Progenitor cell of endocrine pancreas (in vitro differentiated cells): ENCODE data around the gene PPP1R9B. TPM values are rescaled to one million over a fixed set of nuclear protein-coding genes. Genes with fewer than 3 reads are reported as not detected.

Experiments used
- DNase-seq: peaks from one replicate; pipeline ENCODE4 v3.0.0; 2021; ENCODE audit warnings: low spot score; ENCODE audit not compliant: unreplicated experiment
- H3K27ac Mint-ChIP-seq: 2 replicates; pipeline ENCODE4 v1.8.0; 2021; ENCODE audit warnings: mild to moderate bottlenecking, moderate library complexity, mixed read lengths
- H3K27me3 Mint-ChIP-seq: 2 replicates; pipeline ENCODE4 v1.8.0; 2021; ENCODE audit warnings: mixed read lengths
- H3K36me3 Mint-ChIP-seq: 2 replicates; pipeline ENCODE4 v1.8.0; 2022; ENCODE audit warnings: mixed read lengths; ENCODE audit not compliant: insufficient read depth
- H3K4me1 Mint-ChIP-seq: 2 replicates; pipeline ENCODE4 v1.8.0; 2021; ENCODE audit warnings: low read depth, mixed read lengths
- H3K4me3 Mint-ChIP-seq: 2 replicates; pipeline ENCODE4 v1.8.0; 2021; ENCODE audit warnings: low read depth, mild to moderate bottlenecking, moderate library complexity, mixed read lengths
- H3K9me3 Mint-ChIP-seq: 2 replicates; pipeline ENCODE4 v1.8.0; 2021; ENCODE audit warnings: low read depth, mixed read lengths
- total RNA-seq: library from RNA; stranded (reverse); gene quantifications from 2 replicates; pipeline ENCODE4 v1.2.1, GENCODE V29; 2021
- TF ChIP-seq, protein P1 (sequence below): fragments of 200-600 bp; sonication (generic); IDR thresholded peaks from one replicate; pipeline ENCODE4 v1.5.0; 2021; ENCODE audit warnings: antibody characterized with exemption, mild to moderate bottlenecking; ENCODE audit not compliant: unreplicated experiment

The PPP1R9B gene
- total RNA-seq, 1 donor from 2014 or later = 35.7 TPM

DNA sequence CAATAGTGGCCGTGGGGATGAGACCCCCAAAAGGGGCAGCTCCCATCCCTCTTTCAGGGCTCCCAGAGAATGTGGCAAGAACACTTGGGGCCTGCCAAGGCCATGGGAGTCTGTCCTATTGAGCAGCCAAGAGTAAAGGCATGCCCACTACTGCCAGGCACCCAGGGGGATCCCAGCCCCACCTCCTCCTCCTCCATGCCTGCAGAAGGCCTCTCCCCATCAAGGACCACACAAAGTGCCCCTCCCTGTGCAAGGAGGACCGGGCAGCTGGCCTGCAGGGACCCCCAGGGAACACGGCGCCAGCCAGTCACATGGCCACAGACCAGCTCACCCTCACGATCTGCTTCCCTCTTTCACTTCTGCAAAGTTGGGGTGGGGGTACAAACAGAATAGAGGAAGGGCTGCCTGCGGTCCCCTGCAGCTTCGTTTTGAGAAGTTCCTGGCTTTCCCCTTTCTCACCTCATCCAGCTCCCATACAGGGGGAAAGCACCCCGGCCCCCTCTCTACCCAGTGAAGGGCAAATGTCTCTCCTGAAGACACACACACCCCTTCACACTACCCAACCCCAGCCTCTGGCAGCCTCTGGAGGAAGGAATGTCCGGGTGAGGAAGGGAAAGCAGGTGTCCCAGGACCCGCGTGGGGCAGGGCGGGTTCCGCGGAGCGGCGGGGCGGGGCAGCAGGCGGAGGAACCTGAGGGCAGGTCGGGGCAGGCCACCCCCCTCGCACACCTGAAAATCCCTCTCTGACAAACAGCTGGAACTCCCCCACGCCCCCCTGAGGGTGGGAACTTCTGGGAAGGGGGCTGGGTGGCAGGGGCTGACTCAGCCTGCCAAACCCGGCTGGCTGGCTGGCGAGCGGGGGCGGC, 2.0 kb downstream of the PPP1R9B start:
- no peaks in the 10 kb centered on the region for H3K27me3 Mint-ChIP-seq
- H3K36me3 Mint-ChIP-seq = peaks cover 3% of the 10 kb centered on the region
- no peaks in the 10 kb centered on the region for H3K9me3 Mint-ChIP-seq
- TF ChIP-seq, protein P1, sequence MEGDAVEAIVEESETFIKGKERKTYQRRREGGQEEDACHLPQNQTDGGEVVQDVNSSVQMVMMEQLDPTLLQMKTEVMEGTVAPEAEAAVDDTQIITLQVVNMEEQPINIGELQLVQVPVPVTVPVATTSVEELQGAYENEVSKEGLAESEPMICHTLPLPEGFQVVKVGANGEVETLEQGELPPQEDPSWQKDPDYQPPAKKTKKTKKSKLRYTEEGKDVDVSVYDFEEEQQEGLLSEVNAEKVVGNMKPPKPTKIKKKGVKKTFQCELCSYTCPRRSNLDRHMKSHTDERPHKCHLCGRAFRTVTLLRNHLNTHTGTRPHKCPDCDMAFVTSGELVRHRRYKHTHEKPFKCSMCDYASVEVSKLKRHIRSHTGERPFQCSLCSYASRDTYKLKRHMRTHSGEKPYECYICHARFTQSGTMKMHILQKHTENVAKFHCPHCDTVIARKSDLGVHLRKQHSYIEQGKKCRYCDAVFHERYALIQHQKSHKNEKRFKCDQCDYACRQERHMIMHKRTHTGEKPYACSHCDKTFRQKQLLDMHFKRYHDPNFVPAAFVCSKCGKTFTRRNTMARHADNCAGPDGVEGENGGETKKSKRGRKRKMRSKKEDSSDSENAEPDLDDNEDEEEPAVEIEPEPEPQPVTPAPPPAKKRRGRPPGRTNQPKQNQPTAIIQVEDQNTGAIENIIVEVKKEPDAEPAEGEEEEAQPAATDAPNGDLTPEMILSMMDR = peak; percentile 20
- H3K4me3 Mint-ChIP-seq = peak overlapping the region; percentile 66
- DNase-seq = no peak
- H3K4me1 Mint-ChIP-seq = peaks cover 17% of the 10 kb centered on the region
- H3K27ac Mint-ChIP-seq = no peak overlapping the region

DNA sequence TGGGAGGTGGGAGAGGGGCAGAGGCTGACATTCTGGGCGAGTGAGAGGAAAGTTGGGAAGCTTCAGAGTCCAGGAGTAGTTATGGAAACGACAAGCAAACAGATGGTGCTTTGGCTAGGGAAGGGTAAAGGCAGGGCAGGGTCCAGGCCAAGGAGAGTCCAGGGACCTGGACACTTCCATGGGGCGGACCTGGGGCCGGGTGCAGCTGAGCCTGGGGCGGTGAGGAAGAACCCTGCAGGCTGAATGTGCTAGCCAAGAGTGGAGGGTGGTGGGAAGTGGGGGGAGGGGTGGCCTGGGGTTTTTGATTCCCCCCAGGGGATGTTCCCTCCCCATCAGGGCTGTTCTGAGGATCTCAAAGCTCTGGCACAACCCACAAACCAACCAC, 2.6 kb downstream of the PPP1R9B start:
- H3K9me3 Mint-ChIP-seq = no peaks in the 10 kb centered on the region

DNA sequence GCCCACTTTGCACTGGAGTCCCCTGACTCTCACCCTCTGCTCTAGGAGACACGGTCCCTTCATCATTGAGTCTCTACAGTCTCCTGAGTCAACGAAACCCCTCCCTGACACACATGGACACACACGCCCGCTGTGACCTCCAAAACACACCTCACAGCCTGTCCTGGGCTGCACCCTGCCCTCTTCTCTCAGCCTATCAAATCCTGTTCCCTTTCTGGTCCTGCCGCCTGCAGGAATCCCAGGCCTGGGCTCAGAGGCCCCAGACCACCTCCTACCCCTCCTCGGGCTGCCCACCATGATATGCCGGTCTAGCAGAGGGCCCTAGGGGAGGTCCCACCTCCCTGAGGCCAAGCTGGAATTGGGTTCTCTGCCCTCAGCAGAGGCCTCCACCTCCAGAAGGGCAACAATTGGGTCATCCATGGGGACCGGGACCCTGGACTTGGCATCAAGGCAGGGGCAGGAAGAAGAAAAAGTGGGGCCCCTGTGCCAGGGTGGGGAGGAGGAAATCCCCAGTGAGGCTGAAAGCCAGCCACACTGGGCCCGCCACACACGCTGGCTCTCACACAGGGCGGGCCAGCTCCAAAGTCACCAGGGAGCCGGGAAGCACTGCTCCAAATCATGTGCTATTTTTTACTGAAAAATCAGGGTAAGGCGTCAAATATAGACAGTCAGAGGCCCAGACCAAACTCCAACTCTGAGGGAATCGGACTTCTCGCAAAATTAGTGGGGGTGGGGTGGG, 3.4 kb downstream of the PPP1R9B start:
- Mint-ChIP-seq H3K4me3 (peak overlapping the region; percentile 50), H3K27me3 (no peaks in the 10 kb centered on the region), H3K9me3 (no peaks in the 10 kb centered on the region), H3K4me1 (peaks cover 17% of the 10 kb centered on the region), H3K36me3 (peaks cover 11% of the 10 kb centered on the region), H3K27ac (no peak overlapping the region)
- TF ChIP-seq, protein P1 = no peak
- no peak for DNase-seq

More for the DNA sequence above, 2.6 kb downstream of the PPP1R9B start:
- Mint-ChIP-seq H3K27ac (no peak overlapping the region), H3K36me3 (peaks cover 6% of the 10 kb centered on the region), H3K27me3 (no peaks in the 10 kb centered on the region), H3K4me3 (peak overlapping the region; percentile 66), H3K4me1 (peaks cover 17% of the 10 kb centered on the region)
- TF ChIP-seq, protein P1 = no peak
- DNase-seq = no peak

DNA sequence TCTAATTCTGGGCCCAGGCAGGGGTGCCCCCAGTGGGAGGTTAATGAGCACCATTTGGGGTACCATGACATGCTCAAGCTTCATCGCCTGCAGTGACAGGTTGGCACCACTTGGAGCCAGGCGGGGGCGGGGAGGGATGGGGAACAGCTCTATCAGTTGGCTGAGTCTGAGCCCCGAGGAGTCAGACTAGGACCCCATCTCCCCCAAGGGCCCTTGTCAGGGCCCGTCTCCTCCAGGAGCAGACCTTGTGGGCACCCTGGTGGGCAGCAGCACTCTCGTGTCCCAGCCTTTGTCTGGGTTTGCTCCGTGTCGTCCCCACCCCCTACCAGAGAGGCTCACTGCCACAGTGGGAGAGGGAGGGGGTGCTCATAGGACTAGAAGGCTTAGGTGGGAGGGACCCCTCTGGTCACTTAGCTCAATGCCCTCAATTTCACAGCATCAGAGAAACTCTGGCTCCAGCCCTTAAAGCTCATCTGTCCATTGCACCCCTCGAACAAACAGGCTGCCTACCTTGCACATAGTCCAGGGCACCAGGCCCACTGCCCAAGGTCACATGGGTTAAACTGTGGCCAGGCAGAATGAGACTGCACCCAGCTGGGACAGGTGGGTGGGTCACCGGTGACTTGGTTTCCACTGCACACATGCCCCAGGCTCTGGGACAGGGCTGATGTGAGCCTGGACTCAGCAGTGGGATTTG, 4.1 kb downstream of the PPP1R9B start:
- Mint-ChIP-seq H3K4me1 (peaks cover 16% of the 10 kb centered on the region), H3K27ac (no peak overlapping the region), H3K4me3 (no peak overlapping the region), H3K9me3 (no peaks in the 10 kb centered on the region), H3K27me3 (no peaks in the 10 kb centered on the region), H3K36me3 (peaks cover 12% of the 10 kb centered on the region)
- no peak for DNase-seq
- TF ChIP-seq, protein P1 = no peak

DNA sequence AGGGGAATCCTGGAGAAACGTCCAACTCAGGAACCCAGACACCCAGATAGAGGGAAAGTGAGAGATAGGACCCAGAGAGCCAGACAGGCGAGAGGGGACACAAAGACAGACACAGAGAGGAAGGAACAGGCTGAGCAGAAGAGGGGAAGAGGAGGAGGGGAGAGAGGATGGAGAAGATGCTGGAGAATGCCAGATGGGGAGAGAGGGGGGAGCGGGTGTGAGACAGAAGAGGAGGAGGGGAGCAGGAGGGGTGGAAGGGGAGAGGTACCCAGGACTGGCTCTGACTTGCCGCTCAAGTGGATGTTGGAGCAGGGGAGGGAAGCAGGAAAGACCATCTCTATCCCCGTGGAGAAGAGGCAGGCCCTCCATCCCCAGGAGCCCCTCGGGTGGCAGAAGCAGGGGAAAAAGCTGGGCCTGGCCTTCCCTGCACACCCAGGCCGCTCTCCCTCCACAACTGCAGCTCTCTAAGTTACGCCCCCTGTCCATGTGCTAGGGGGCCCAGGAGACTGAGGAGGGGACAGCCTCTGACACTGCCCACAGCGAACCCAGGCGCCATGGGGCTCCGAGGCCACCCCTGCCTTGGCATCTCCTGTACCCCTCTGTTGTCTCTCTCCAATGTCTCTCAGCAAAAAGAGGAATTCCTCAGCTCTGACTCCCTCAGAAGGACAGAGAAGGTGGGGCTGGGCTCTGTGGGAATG, 4.8 kb downstream of the PPP1R9B start:
- TF ChIP-seq, protein P1 = no peak
- no peak overlapping the region for H3K27ac Mint-ChIP-seq
- peaks cover 15% of the 10 kb centered on the region for H3K36me3 Mint-ChIP-seq
- H3K4me1 Mint-ChIP-seq = peaks cover 16% of the 10 kb centered on the region
- H3K9me3 Mint-ChIP-seq = no peaks in the 10 kb centered on the region
- no peak overlapping the region for H3K4me3 Mint-ChIP-seq
- H3K27me3 Mint-ChIP-seq = no peaks in the 10 kb centered on the region
- no peak for DNase-seq
